CD4-positive, alpha-beta T cell treated with Interleukin-4 for 1 hour (primary cell): ENCODE measurements around the gene AAK1.
"Not testable (repeated sequence)": the region's sequence is repeated elsewhere in the genome, so short reads cannot be mapped to it uniquely, and the experiment has no call there.

Experiments used
- DNase-seq, 2 donors: peaks; one replicate each; pipeline ENCODE4 v3.0.0-alpha.2; 2020 to 2022

Gene AAK1

DNA sequence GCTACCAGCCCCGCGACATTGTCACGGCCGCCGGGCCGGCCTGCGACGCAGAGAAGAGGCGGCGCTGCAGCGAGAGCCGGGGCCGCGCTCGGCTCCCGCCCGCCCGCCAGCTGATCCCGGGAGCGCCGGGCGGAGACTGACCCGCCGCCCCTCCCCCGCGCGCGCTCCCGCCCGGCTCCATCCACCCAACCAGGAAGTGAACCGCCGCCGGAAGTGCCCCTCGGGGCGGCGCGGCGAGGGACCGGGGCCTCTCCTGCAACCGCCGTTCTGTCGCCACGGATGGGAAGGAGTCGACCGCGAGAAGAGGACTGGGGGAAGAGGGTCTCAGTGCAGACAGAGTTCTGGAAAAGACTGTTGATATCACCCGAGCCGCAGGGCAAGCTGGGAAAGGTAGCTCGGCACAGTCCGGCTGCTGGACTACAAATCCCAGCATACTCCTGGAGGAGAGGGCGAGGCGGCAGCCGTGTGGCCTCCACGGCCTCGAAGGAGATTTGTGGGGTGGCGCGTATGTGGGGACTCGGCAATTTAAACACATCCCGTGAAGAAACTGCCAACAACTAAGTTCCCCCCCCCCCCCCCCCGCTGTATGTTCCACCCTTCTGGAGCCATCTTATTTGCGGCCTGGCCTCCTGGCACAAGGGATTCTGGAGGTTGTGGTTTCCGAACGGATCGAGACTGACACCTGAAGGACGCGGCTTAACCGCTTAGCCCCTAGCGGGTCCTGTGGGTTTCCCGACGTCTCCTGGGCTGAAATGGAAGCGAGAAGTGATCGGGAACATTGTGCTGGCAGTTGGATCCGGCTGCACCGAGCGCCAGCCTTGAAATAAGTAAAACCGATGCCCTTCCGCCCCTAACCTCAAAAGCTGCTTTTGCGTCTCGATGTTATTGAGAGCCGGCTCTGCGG is at the start of gene AAK1:
AAK1 (minus strand) TSS at position 138 of the 904 bp plus-strand sequence. CDS start 699 bp downstream, outside the sequence.
- peak; percentile 85 for DNase-seq

DNA sequence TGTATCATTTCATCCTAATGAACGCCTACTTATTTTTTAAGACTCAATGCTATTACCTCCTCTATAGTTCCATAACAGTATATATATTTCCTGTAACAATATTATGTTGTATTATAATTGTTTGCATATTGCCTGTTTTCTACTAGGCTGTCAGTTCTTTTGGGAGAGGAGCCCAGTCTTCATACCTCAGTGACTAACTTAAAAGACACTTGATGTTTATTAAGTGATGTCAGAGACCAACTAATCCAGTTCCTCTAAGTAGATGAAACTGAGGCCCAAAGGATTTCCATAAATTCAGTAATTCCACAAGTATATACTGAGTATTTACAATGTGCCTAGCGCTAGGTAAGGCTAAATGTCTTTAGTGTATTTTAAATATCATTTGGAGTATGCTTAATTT is 48.9 kb upstream of the AAK1 start:
- DNase-seq, result no peak

DNA sequence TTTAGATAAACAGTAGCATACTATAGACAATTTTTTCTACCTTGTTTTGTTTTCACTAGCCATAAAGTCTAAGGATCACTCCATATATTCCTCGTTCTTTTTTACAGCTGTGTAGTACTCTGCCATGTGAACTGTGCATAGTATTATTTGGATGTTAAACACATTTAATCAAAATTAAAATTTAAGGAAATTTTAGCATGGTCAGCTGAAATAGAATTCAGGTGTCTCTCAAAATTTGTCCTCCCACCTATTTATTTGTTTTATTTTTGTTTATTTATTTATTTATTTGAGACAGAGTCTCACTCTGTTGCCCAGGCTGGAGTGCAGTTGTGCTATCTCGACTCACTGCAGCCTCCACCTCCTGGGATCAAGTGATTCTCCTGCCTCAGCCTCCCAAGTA is 46.4 kb upstream of the AAK1 start:
- no peak for DNase-seq

GRCh38 chr2:69689466-69689865 is 45.9 kb upstream of the AAK1 start:
- peak in 1 of 2 donors; percentile 45 for DNase-seq

GRCh38 chr2:69687971-69688611 is 44.6 kb upstream of the AAK1 start:
- DNase-seq, result no peak

DNA sequence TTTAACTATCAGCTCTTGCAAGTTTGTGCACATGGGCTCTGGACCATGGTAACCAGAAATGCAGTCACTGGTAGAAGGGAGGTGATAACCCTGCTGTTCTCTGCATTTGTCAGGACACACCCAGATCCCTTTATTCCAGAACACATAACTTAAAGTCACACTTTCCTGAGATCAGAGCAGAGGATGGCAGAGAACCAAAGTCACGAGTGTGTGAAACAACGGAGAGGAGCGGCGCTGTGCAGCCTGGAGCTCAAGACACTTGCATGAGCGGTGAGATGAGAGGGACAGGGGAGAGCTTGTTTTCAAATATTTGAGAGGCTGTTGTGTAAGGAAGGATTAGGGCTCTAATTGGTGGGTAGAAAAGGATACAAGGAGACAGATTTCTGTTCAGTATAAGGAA is 43.3 kb upstream of the AAK1 start:
- no peak for DNase-seq

- peak in 1 of 2 donors; percentile 33 for DNase-seq
Measured at GRCh38 chr2:69685321-69686048, 41.9 kb upstream of the AAK1 start.

DNA sequence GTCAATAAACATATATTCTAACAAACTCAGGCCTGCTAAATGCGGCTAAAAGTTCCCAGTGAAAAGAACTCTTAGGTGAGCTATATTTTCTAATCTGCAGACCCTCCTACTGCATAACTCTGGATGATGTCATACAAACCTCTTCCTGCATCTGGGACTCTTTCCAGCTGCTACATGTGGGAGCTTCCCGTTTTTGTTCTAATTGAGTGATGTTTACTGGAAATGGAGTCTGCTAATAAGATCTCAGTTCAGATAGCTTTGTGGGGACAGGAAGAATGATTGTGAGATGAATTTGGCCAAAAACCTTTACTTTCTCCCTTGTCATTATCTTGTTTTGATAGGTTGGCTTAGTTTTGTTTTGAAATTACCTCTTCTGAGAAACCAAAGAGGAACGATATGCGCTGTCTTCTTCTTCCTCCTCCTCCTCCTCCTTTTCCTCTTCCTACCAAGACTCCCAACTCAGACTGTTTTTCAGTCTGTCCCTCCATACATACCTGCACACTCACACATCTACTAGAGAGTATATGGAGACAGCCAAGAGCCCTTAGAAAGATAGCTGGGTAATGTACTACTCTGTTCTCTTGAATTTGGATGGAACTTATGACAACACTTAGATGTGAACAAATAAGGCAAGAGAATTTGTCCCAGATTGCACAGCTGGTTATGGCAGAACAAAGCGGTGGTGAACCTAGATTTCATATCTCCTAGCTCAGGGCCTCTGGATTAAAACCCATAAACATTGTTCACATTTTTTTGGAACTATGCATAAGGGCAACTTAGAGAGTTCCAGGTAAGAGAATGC is 39.8 kb upstream of the AAK1 start:
- no peak for DNase-seq

DNA sequence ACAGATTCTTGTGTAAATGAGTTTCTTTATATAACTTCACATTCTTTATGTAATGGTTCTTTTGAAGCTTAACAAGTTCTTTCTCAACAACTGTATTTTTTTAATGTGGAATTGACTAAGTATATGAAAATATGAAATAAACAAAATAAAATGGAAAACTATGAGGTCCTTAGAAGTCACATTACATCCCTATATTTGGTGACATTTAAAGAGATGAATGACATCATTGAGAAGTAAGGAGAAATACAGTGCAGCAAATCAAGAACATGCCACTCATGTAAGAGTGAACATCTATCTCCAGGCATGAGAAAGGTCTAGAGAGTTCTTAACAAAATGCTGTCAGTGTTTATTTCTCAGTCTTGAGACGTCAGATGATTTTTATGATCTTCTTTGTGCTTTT is 39.0 kb upstream of the AAK1 start:
- DNase-seq, result no peak

DNA sequence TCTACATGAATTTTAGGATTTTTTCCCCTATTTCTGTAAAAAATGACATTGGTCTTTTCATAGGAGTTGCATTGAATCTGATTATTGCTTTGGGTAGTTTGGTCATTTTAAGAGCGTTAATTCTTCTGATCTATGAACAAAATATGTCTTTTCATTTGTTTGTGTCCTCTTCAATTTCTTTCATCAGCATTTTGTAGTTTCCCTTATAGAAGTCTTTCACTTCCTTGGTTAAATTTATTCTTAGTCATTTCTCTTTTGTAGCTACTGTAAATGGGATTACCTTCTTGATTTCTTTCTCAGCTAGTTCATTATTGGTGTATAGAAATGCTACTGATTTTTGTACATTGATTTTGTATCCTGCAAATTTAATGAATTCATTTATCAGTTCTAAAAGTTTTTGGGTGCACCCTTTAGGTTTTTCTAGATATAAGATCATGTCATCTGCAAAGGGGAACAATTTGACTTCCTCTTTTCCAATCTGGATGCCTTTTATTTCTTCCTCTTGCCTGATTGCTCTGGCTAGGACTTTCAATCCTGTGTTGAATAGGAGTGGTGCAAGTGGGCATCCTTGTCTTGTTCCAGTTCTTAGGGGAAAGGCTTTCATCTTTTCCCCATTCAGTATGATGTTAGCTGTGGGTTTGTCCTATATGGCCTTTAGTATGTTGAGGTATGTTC is 36.6 kb upstream of the AAK1 start:
- DNase-seq, result no peak

GRCh38 chr2:69677914-69678313 is 34.4 kb upstream of the AAK1 start:
- no peak for DNase-seq

GRCh38 chr2:69676146-69676545 is 32.6 kb upstream of the AAK1 start:
- DNase-seq, result no peak

GRCh38 chr2:69674316-69674670 is 30.8 kb upstream of the AAK1 start:
- no peak for DNase-seq

GRCh38 chr2:69673098-69673497 is 29.6 kb upstream of the AAK1 start:
- not testable (repeated sequence) for DNase-seq

- no peak for DNase-seq
Measured at GRCh38 chr2:69669666-69670065, 26.1 kb upstream of the AAK1 start.

- DNase-seq, result no peak
Measured at GRCh38 chr2:69668598-69668997, 25.1 kb upstream of the AAK1 start.

- DNase-seq, result no peak
Measured at GRCh38 chr2:69667805-69668382, 24.4 kb upstream of the AAK1 start.

DNA sequence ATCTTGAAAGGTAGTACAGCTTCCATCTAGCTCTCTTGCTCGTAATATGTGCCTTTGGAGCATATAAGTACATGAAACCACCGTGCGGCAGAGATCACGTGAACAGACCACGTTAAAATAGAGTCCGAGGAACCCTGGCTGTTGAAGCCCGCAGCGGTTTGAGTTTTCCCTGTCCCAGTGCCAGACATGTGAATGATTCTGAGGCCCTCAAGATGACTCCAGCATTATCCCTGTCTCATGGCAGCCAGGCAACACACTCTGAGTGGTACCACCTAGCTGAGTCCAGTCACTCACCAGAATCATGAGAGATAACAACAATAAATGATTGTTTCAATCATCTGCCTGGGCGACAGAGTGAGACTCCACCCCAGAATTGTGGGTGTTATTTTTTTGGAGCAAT is 21.6 kb upstream of the AAK1 start:
- no peak for DNase-seq

GRCh38 chr2:69663860-69664259 is 20.3 kb upstream of the AAK1 start:
- DNase-seq, result no peak

- DNase-seq, result not testable (repeated sequence)
Measured at GRCh38 chr2:69662547-69662946, 19.0 kb upstream of the AAK1 start.

- DNase-seq, result no peak
Measured at GRCh38 chr2:69660637-69661036, 17.1 kb upstream of the AAK1 start.

GRCh38 chr2:69659941-69660483 is 16.5 kb upstream of the AAK1 start:
- DNase-seq, result no peak
